Measurements from ENCODE around the gene ASCL5.

Gene ASCL5

GRCh38 chr1:201153474-201154388 lies 26.7 kb upstream of the ASCL5 start:
- no peak for DNase-seq (ENCODE audit: low read depth)

GRCh38 chr1:201149400-201149799 lies 22.4 kb upstream of the ASCL5 start:
- no peak for DNase-seq (ENCODE audit: low read depth)

- DNase-seq (ENCODE audit: low read depth), result no peak
Observed at GRCh38 chr1:201147396-201148015, 20.5 kb upstream of the ASCL5 start.

GRCh38 chr1:201146626-201147390 lies 19.8 kb upstream of the ASCL5 start:
- no peak for DNase-seq (ENCODE audit: low read depth)

GRCh38 chr1:201145816-201146215 lies 18.8 kb upstream of the ASCL5 start:
- no peak for DNase-seq (ENCODE audit: low read depth)

- no peak for DNase-seq (ENCODE audit: low read depth)
Observed at GRCh38 chr1:201145132-201145531, 18.1 kb upstream of the ASCL5 start.

GRCh38 chr1:201144701-201145100 lies 17.7 kb upstream of the ASCL5 start:
- no peak for DNase-seq (ENCODE audit: low read depth)

GRCh38 chr1:201143726-201144635 lies 17.0 kb upstream of the ASCL5 start:
- no peak for DNase-seq (ENCODE audit: low read depth)

GRCh38 chr1:201142849-201143725 lies 16.1 kb upstream of the ASCL5 start:
- DNase-seq (ENCODE audit: low read depth), result no peak

- no peak for DNase-seq (ENCODE audit: low read depth)
Observed at GRCh38 chr1:201142011-201142848, 15.2 kb upstream of the ASCL5 start.

- DNase-seq (ENCODE audit: low read depth), result no peak
Observed at GRCh38 chr1:201141418-201141817, 14.4 kb upstream of the ASCL5 start.

GRCh38 chr1:201140941-201141260 lies 13.9 kb upstream of the ASCL5 start:
- DNase-seq (ENCODE audit: low read depth), result no peak

- no peak for DNase-seq (ENCODE audit: low read depth)
Observed at GRCh38 chr1:201140235-201140940, 13.4 kb upstream of the ASCL5 start.

GRCh38 chr1:201139756-201140155 lies 12.8 kb upstream of the ASCL5 start:
- DNase-seq (ENCODE audit: low read depth), result no peak

- DNase-seq (ENCODE audit: low read depth), result no peak
Observed at GRCh38 chr1:201139306-201139705, 12.3 kb upstream of the ASCL5 start.

GRCh38 chr1:201138311-201138840 lies 11.4 kb upstream of the ASCL5 start:
- no peak for DNase-seq (ENCODE audit: low read depth)

- DNase-seq (ENCODE audit: low read depth), result no peak
Observed at GRCh38 chr1:201137579-201138310, 10.8 kb upstream of the ASCL5 start.

GRCh38 chr1:201137024-201137392 lies 10.0 kb upstream of the ASCL5 start:
- no peak for DNase-seq (ENCODE audit: low read depth)

All from stimulated activated CD8-positive, alpha-beta memory T cell treated with anti-CD3 and anti-CD28 coated beads, Interleukin-15, amount 100 ng/mL, for 24 hours (primary cell).